GM12878 (cell line): Measurements from ENCODE around the gene LIPE. TPM values are rescaled to one million over a fixed set of nuclear protein-coding genes. Genes with fewer than 3 reads are reported as not detected.

Source experiments
- ATAC-seq: fragments of 200-7000 bp; cut with Tn5 transposase; 3 replicates; pipeline ENCODE4 v1.9.1; 2020; ENCODE audit warnings: mild to moderate bottlenecking, moderate library complexity
- BruUV-seq: library from RNA; stranded (reverse); fragments of 400-500 nt; replicated peaks from 2 replicates; lab custom pipeline; 2021; lab: Mats Ljungman, UMichigan
- CTCF ChIA-PET: fragments of 300-600 bp; sonication (Branson Sonifier 250); formaldehyde crosslinking; extraction: SDS; loops from one replicate; lab custom pipeline; 2021; ENCODE audit warnings: inconsistent platforms; lab: Yijun Ruan, JAX
- POLR2A ChIA-PET: fragments of 350-600 bp; formaldehyde crosslinking; extraction: SDS; loops from one replicate; lab custom pipeline; 2021; ENCODE audit warnings: inconsistent platforms; lab: Charles Lee
- RAD21 ChIA-PET: fragments of 300-600 bp; sonication (Branson Sonifier 250); formaldehyde crosslinking; loops from one replicate; lab custom pipeline; 2023; ENCODE audit warnings: antibody characterized with exemption; ENCODE audit not compliant: unreplicated experiment; lab: Charles Lee
- SMC1A ChIA-PET: fragments of 300-600 bp; sonication (Branson Sonifier 250); formaldehyde crosslinking; loops from one replicate; lab custom pipeline; 2023; ENCODE audit not compliant: unreplicated experiment, uncharacterized antibody; lab: Charles Lee
- DNase-seq: peaks from one replicate; pipeline ENCODE4 v3.0.0-alpha.2; 2011; ENCODE audit warnings: low read depth, low spot score
- FAIRE-seq: peaks from 3 replicates; lab custom pipeline; 2011; peaks lifted over from hg19 to GRCh38; lab: Jason Lieb, UNC
- H2AFZ ChIP-seq: 2 replicates; pipeline ENCODE4 v1.6.0; 2011; ENCODE audit warnings: low read depth, low read length, control low read depth; ENCODE audit not compliant: control insufficient read depth
- H3K27ac ChIP-seq: 2 replicates; pipeline ENCODE4 v1.5.1; 2011; ENCODE audit warnings: control low read depth; ENCODE audit not compliant: control insufficient read depth, insufficient read depth
- H3K27me3 ChIP-seq, 2 experiments: replicated peaks in 1 of 2; 2 replicates each; pipeline versions ENCODE4 v1.6.0 to v1.6.1; 2011; ENCODE audit warnings: low read length in 1 of 2; ENCODE audit not compliant: control insufficient read depth in 2 of 2, insufficient read depth in 2 of 2
- H3K36me3 ChIP-seq, 2 experiments: 2 replicates each; pipeline ENCODE4 v1.5.1; 2011; ENCODE audit warnings: low read length in 1 of 2; ENCODE audit not compliant: control insufficient read depth in 2 of 2, insufficient read depth in 2 of 2
- H3K4me1 ChIP-seq: 2 replicates; pipeline ENCODE4 v1.6.1; 2011; ENCODE audit warnings: mild to moderate bottlenecking, low read length, moderate library complexity, mixed read lengths; ENCODE audit not compliant: control insufficient read depth, insufficient read depth
- H3K4me2 ChIP-seq: 2 replicates; pipeline ENCODE4 v1.6.0; 2011; ENCODE audit warnings: control low read depth; ENCODE audit not compliant: control insufficient read depth, insufficient read depth
- H3K4me3 ChIP-seq: fragments of 200-600 bp; sonication (generic); 2 replicates; pipeline ENCODE4 v1.5.1; 2016
- H3K79me2 ChIP-seq: 2 replicates; pipeline ENCODE4 v1.6.0; 2011; ENCODE audit warnings: low read length; ENCODE audit not compliant: control insufficient read depth, insufficient read depth
- H3K9ac ChIP-seq: 2 replicates; pipeline ENCODE4 v1.8.0; 2011; ENCODE audit warnings: low read length, control low read depth, mixed read lengths; ENCODE audit not compliant: control insufficient read depth, insufficient read depth
- H3K9me3 ChIP-seq: replicated peaks from 3 replicates; pipeline ENCODE4 v1.5.1; 2011; ENCODE audit warnings: mild to moderate bottlenecking, low read length; ENCODE audit not compliant: control insufficient read depth, insufficient read depth
- H4K20me1 ChIP-seq: 2 replicates; pipeline ENCODE4 v1.6.0; 2011; ENCODE audit not compliant: control insufficient read depth, insufficient read depth
- CEBPB ChIP-seq, 2 experiments: fragments of 150-350 bp in 1 of 2; IDR thresholded peaks; 2 replicates each; pipeline ENCODE4 v1.6.1; 2012 to 2014; ENCODE audit warnings: low read depth in 2 of 2, low read length in 2 of 2, borderline replicate concordance in 1 of 2, inconsistent platforms in 1 of 2
- EZH2 ChIP-seq: IDR thresholded peaks from 2 replicates; pipeline ENCODE4 v1.6.1; 2012; ENCODE audit warnings: low read depth, mild to moderate bottlenecking, control low read depth, inconsistent platforms, low read length, borderline replicate concordance; ENCODE audit not compliant: control insufficient read depth
- FOXK2 ChIP-seq: fragments of 450-650 bp; IDR thresholded peaks from 2 replicates; pipeline ENCODE4 v1.6.1; 2017; ENCODE audit warnings: mild to moderate bottlenecking, moderate library complexity
- IKZF2 ChIP-seq, 2 experiments: fragments of 450-650 bp; IDR thresholded peaks; 2 replicates each; pipeline ENCODE4 v1.6.1; 2017; ENCODE audit warnings: mild to moderate bottlenecking in 2 of 2, moderate library complexity in 2 of 2
- JUNB ChIP-seq: IDR thresholded peaks from 2 replicates; pipeline ENCODE4 v1.6.1; 2016; ENCODE audit warnings: antibody characterized with exemption, mild to moderate bottlenecking
- MEF2B ChIP-seq: fragments of 450-650 bp; IDR thresholded peaks from 2 replicates; pipeline ENCODE4 v1.6.1; 2018; ENCODE audit warnings: mild to moderate bottlenecking, moderate library complexity; ENCODE audit not compliant: partially characterized antibody, poor library complexity, severe bottlenecking
- NFIC ChIP-seq: IDR thresholded peaks from 2 replicates; pipeline ENCODE4 v1.6.1; 2012; ENCODE audit warnings: low read depth, mild to moderate bottlenecking, inconsistent platforms, low read length, moderate library complexity
- SIN3A ChIP-seq: IDR thresholded peaks from 2 replicates; pipeline ENCODE4 v1.6.1; 2012; ENCODE audit warnings: low read depth, low read length, improper control_type of control experiment
- STAT1 ChIP-seq: fragments of 450-650 bp; conservative IDR thresholded peaks from 2 replicates; pipeline ENCODE4 v1.6.1; 2014; ENCODE audit warnings: antibody characterized with exemption, mild to moderate bottlenecking
- ZSCAN29 ChIP-seq: fragments of 450-650 bp; IDR thresholded peaks from 2 replicates; pipeline ENCODE4 v1.6.1; 2017; ENCODE audit warnings: mild to moderate bottlenecking, moderate library complexity
- WGBS: methylation state at CpG from one replicate; pipeline ENCODE4 v1.1.6; 2016; ENCODE audit warnings: low lambda C conversion rate; ENCODE audit not compliant: insufficient replicate concordance, insufficient coverage; ENCODE audit errors: missing lambda C conversion rate; 5-methylcytosine and 5-hydroxymethylcytosine counted together
- in situ Hi-C: fragments of 300-500 bp; cut with MboI; formaldehyde crosslinking; loops from 9 replicates; pipeline ENCODE4 v1.14.3; 2018; ENCODE audit warnings: mixed read lengths
- intact Hi-C: fragments of 100-400 bp; cut with micrococcal nuclease; formaldehyde crosslinking; loops from one replicate; pipeline ENCODE4 v1.14.2; 2022; ENCODE audit not compliant: unreplicated experiment
- polyA plus RNA-seq, 11 experiments: library from polyadenylated mRNA; depleted of rRNA in 4 of 11; unstranded in 6 of 11; stranded (reverse) in 5 of 11; fragments of >200 nt; fragmentation: Nextera tagmentation in 4 of 11; fragmentation: Illumina TruSeq in 1 of 11; extraction: Ambion mirVana in 4 of 11; extraction: Trizol in 1 of 11; gene quantifications; 1 replicate in 1 of 11; 2 replicates in 10 of 11; pipeline versions ENCODE4 v1.2.1 to v1.2.3, GENCODE V29; 2011 to 2016; ENCODE audit warnings: inconsistent platforms in 2 of 11, missing spikeins in 2 of 11, low read depth in 1 of 11
- total RNA-seq, 4 experiments: library from RNA; depleted of rRNA in 3 of 4; stranded (reverse); fragments of >200 nt in 3 of 4; fragmentation: Illumina TruSeq in 1 of 4; extraction: Trizol in 1 of 4; gene quantifications; 2 replicates each; pipeline versions ENCODE4 v1.2.1 to v1.2.3, GENCODE V29; 2013 to 2021

Gene LIPE
- total and polyA plus RNA-seq, 10 of the 15 experiments (the other 5 are each of a cell fraction or from before 2014, with no cell fraction given) = 0.02 to 33.3 (median 9.5) TPM

- Histone ChIP-seq H3K4me2 (no peak overlapping the region), H3K27me3 (peaks cover 0 to 2% of the 10 kb centered on the region in 2 experiments; a peak in 2 of 4 replicates), H4K20me1 (no peaks in the 10 kb centered on the region), H3K4me3 (no peak overlapping the region), H3K36me3 (no peaks in the 10 kb centered on the region), H3K4me1 (0 out of 2 replicates have a peak, but pooled peaks cover 3% of the 10 kb centered on the region), H3K27ac (no peak overlapping the region)
- SMC1A ChIA-PET = no interaction called here
- ATAC-seq = no peak
- CTCF ChIA-PET = interaction anchor here (1.1 to 1.2 kb wide), 2 partner anchors 9 to 41 kb away, joined by 4 read pairs; no protein-coding TSS in a partner anchor
- no TSS peak for BruUV-seq
- FAIRE-seq = no peak
- 30% methylated on average over 4 of the region's 4 CpGs for WGBS
- intact Hi-C loops = no loop called here
- DNase-seq = no peak
- RAD21 ChIA-PET = no interaction called here
- in situ Hi-C loops = no loop called here
- POLR2A ChIA-PET = no interaction called here
- TF ChIP-seq SIN3A (no peak), IKZF2 (IDR thresholded peaks at IDR 0.05) (no peak), ZSCAN29 (no peak), EZH2 (no peak), MEF2B (no peak), STAT1 (no peak), FOXK2 (no peak), CEBPB (IDR thresholded peaks at IDR 0.05; ENCODE audit: borderline replicate concordance in 1 of 2, low read depth in 2 of 2, low read length in 2 of 2) (no peak), JUNB (no peak), NFIC (no peak)
- TF ChIP-seq, all 136 proteins: peak for 0
- H2AFZ ChIP-seq = no peak overlapping the region
- no peak overlapping the region for H3K9ac ChIP-seq
- H3K79me2 ChIP-seq = no peaks in the 10 kb centered on the region; the same call in 1 of the 2 replicates
- no peaks in the 10 kb centered on the region for H3K9me3 ChIP-seq
Observed at GRCh38 chr19:42392165-42392564, 35.0 kb downstream of the LIPE start.
